HEK293 (cell line): ENCODE measurements around the gene CYB561D2.
A peak's percentile ranks its signal among the peaks of the same experiment; 100 is the strongest.

Experiments used
- CTCF ChIA-PET: fragments of 350-600 bp; formaldehyde crosslinking; extraction: SDS; loops from one replicate; lab custom pipeline; 2021; ENCODE audit warnings: antibody characterized with exemption; lab: Yijun Ruan, JAX
- POLR2A ChIA-PET: fragments of 300-600 bp; formaldehyde crosslinking; extraction: SDS; loops from one replicate; lab custom pipeline; 2020; ENCODE audit warnings: antibody characterized with exemption, inconsistent platforms; lab: Yijun Ruan, JAX
- H3K27ac ChIP-seq: fragments of 200-500 bp; sonication (Bioruptor generic); 2 replicates; pipeline ENCODE4 v1.5.1; 2014; ENCODE audit warnings: low read depth, low read length, control low read depth, inconsistent platforms; ENCODE audit errors: extremely low read depth
- H3K36me3 ChIP-seq, 2 experiments: fragments of 200-500 bp in 1 of 2; sonication (Bioruptor generic) in 1 of 2; 1 replicate in 1 of 2; 2 replicates in 1 of 2; pipeline ENCODE4 v1.5.1; 2014 to 2017; ENCODE audit warnings: inconsistent platforms in 2 of 2, low read length in 2 of 2; ENCODE audit not compliant: control insufficient read depth in 2 of 2, insufficient read depth in 1 of 2
- H3K4me1 ChIP-seq: fragments of 200-500 bp; sonication (Bioruptor generic); 2 replicates; pipeline ENCODE4 v1.5.1; 2014; ENCODE audit warnings: mild to moderate bottlenecking, low read length, inconsistent platforms; ENCODE audit not compliant: control insufficient read depth, insufficient read depth
- H3K4me3 ChIP-seq: 2 replicates; pipeline ENCODE4 v1.5.1; 2011; ENCODE audit warnings: low read depth, mild to moderate bottlenecking, control low read depth, low read length, moderate library complexity
- H3K9me3 ChIP-seq: fragments of 200-500 bp; sonication (Bioruptor generic); 2 replicates; pipeline ENCODE4 v1.5.1; 2014; ENCODE audit warnings: low read depth, low read length, inconsistent platforms; ENCODE audit not compliant: control insufficient read depth, insufficient read depth
- ELK4 ChIP-seq: IDR thresholded peaks from 2 replicates; pipeline ENCODE4 v1.6.1; 2011; ENCODE audit warnings: mild to moderate bottlenecking, low read depth, low read length, borderline replicate concordance
- KLF1 ChIP-seq: fragments of 450-650 bp; formaldehyde crosslinking; IDR thresholded peaks from 2 replicates; pipeline ENCODE4 v1.5.1; 2016; ENCODE audit warnings: missing biosample characterization, missing genetic modification characterization
- KLF10 ChIP-seq: fragments of 450-650 bp; IDR thresholded peaks from 2 replicates; pipeline ENCODE4 v1.5.1; 2018; ENCODE audit warnings: missing biosample characterization, mild to moderate bottlenecking, missing genetic modification characterization
- KLF9 ChIP-seq: fragments of 450-650 bp; formaldehyde crosslinking; IDR thresholded peaks from 2 replicates; pipeline ENCODE4 v1.5.1; 2016; ENCODE audit warnings: missing biosample characterization, missing genetic modification characterization, low read depth
- SP2 ChIP-seq: fragments of 450-650 bp; formaldehyde crosslinking; IDR thresholded peaks from 2 replicates; pipeline ENCODE4 v1.5.1; 2016; ENCODE audit warnings: missing biosample characterization, missing genetic modification characterization
- SP3 ChIP-seq: fragments of 450-650 bp; formaldehyde crosslinking; IDR thresholded peaks from 2 replicates; pipeline ENCODE4 v1.5.1; 2016; ENCODE audit warnings: missing biosample characterization, missing genetic modification characterization
- ZNF133 ChIP-seq: fragments of 450-650 bp; formaldehyde crosslinking; IDR thresholded peaks from 2 replicates; pipeline ENCODE4 v1.5.1; 2016; ENCODE audit warnings: missing biosample characterization, missing genetic modification characterization
- ZNF157 ChIP-seq: fragments of 450-650 bp; formaldehyde crosslinking; IDR thresholded peaks from 2 replicates; pipeline ENCODE4 v1.5.1; 2016; ENCODE audit warnings: missing biosample characterization, missing genetic modification characterization
- ZNF18 ChIP-seq: fragments of 450-650 bp; formaldehyde crosslinking; IDR thresholded peaks from 2 replicates; pipeline ENCODE4 v1.5.1; 2016; ENCODE audit warnings: missing biosample characterization, missing genetic modification characterization
- ZNF214 ChIP-seq: fragments of 450-650 bp; formaldehyde crosslinking; IDR thresholded peaks from 2 replicates; pipeline ENCODE4 v1.5.1; 2017; ENCODE audit warnings: missing biosample characterization, mild to moderate bottlenecking, missing genetic modification characterization, borderline replicate concordance
- ZNF266 ChIP-seq: fragments of 450-650 bp; formaldehyde crosslinking; IDR thresholded peaks from 2 replicates; pipeline ENCODE4 v1.5.1; 2016; ENCODE audit warnings: missing biosample characterization, missing genetic modification characterization, low read depth
- ZNF341 ChIP-seq: fragments of 450-650 bp; formaldehyde crosslinking; IDR thresholded peaks from 2 replicates; pipeline ENCODE4; 2016; ENCODE audit warnings: low read depth, missing biosample characterization, missing genetic modification characterization
- ZNF394 ChIP-seq: fragments of 450-650 bp; formaldehyde crosslinking; IDR thresholded peaks from 2 replicates; pipeline ENCODE4 v1.5.1; 2016; ENCODE audit warnings: missing biosample characterization, missing genetic modification characterization, mild to moderate bottlenecking, moderate library complexity, borderline replicate concordance
- ZNF398 ChIP-seq: fragments of 450-650 bp; formaldehyde crosslinking; IDR thresholded peaks from 2 replicates; pipeline ENCODE4 v1.5.1; 2017; ENCODE audit warnings: missing biosample characterization, missing genetic modification characterization
- ZNF433 ChIP-seq: fragments of 450-650 bp; formaldehyde crosslinking; IDR thresholded peaks from 2 replicates; pipeline ENCODE4 v1.5.1; 2016; ENCODE audit warnings: missing biosample characterization, missing genetic modification characterization, low read depth
- ZNF501 ChIP-seq: fragments of 450-650 bp; formaldehyde crosslinking; IDR thresholded peaks from 2 replicates; pipeline ENCODE4 v1.5.1; 2016; ENCODE audit warnings: missing biosample characterization, missing genetic modification characterization
- ZNF560 ChIP-seq: fragments of 450-650 bp; formaldehyde crosslinking; IDR thresholded peaks from 2 replicates; pipeline ENCODE4 v1.5.1; 2017; ENCODE audit warnings: missing biosample characterization, missing genetic modification characterization, borderline replicate concordance
- ZNF561 ChIP-seq: fragments of 450-650 bp; IDR thresholded peaks from 2 replicates; pipeline ENCODE4 v1.5.1; 2018; ENCODE audit warnings: missing biosample characterization, missing genetic modification characterization, borderline replicate concordance
- ZNF585B ChIP-seq: fragments of 450-650 bp; formaldehyde crosslinking; IDR thresholded peaks from 2 replicates; pipeline ENCODE4 v1.5.1; 2016; ENCODE audit warnings: missing biosample characterization, missing genetic modification characterization
- ZNF610 ChIP-seq: fragments of 450-650 bp; formaldehyde crosslinking; IDR thresholded peaks from 2 replicates; pipeline ENCODE4 v1.5.1; 2016; ENCODE audit warnings: missing biosample characterization, missing genetic modification characterization, borderline replicate concordance
- ZNF623 ChIP-seq: fragments of 450-650 bp; formaldehyde crosslinking; IDR thresholded peaks from 2 replicates; pipeline ENCODE4 v1.5.1; 2016; ENCODE audit warnings: missing biosample characterization, missing genetic modification characterization
- ZNF629 ChIP-seq: fragments of 450-650 bp; formaldehyde crosslinking; IDR thresholded peaks from 2 replicates; pipeline ENCODE4 v1.5.1; 2017; ENCODE audit warnings: missing biosample characterization, missing genetic modification characterization
- ZNF658 ChIP-seq: fragments of 450-650 bp; formaldehyde crosslinking; IDR thresholded peaks from 2 replicates; pipeline ENCODE4; 2016; ENCODE audit warnings: missing biosample characterization, missing genetic modification characterization
- ZNF664 ChIP-seq: fragments of 450-650 bp; formaldehyde crosslinking; IDR thresholded peaks from 2 replicates; pipeline ENCODE4 v1.5.1; 2016; ENCODE audit warnings: missing biosample characterization, missing genetic modification characterization
- ZNF768 ChIP-seq: fragments of 450-650 bp; formaldehyde crosslinking; IDR thresholded peaks from 2 replicates; pipeline ENCODE4 v1.5.1; 2018; ENCODE audit warnings: missing biosample characterization, mild to moderate bottlenecking, missing genetic modification characterization
- ZNF843 ChIP-seq: fragments of 450-650 bp; formaldehyde crosslinking; IDR thresholded peaks from 2 replicates; pipeline ENCODE4 v1.5.1; 2016; ENCODE audit warnings: missing biosample characterization, missing genetic modification characterization
- ZSCAN4 ChIP-seq: fragments of 450-650 bp; formaldehyde crosslinking; IDR thresholded peaks from 2 replicates; pipeline ENCODE4 v1.5.1; 2017; ENCODE audit warnings: missing biosample characterization, missing genetic modification characterization
- TF ChIP-seq, protein P1 (sequence below): fragments of 450-650 bp; formaldehyde crosslinking; IDR thresholded peaks from 2 replicates; pipeline ENCODE4 v1.5.1; 2016; ENCODE audit warnings: missing biosample characterization, missing genetic modification characterization

Gene CYB561D2

GRCh38 chr3:50355829-50356552 lies 5.3 kb downstream of the CYB561D2 start (continued):
- TF ChIP-seq ELK4 = no peak
- TF ChIP-seq, protein P1, sequence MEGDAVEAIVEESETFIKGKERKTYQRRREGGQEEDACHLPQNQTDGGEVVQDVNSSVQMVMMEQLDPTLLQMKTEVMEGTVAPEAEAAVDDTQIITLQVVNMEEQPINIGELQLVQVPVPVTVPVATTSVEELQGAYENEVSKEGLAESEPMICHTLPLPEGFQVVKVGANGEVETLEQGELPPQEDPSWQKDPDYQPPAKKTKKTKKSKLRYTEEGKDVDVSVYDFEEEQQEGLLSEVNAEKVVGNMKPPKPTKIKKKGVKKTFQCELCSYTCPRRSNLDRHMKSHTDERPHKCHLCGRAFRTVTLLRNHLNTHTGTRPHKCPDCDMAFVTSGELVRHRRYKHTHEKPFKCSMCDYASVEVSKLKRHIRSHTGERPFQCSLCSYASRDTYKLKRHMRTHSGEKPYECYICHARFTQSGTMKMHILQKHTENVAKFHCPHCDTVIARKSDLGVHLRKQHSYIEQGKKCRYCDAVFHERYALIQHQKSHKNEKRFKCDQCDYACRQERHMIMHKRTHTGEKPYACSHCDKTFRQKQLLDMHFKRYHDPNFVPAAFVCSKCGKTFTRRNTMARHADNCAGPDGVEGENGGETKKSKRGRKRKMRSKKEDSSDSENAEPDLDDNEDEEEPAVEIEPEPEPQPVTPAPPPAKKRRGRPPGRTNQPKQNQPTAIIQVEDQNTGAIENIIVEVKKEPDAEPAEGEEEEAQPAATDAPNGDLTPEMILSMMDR = peak; percentile 33; the same call in 1 of the 2 replicates
- no peak for TF ChIP-seq ZNF157 (tag by site-specific recombination)
- TF ChIP-seq ZNF623 (tag by site-specific recombination) = no peak
- no peak for TF ChIP-seq ZSCAN4 (tag by site-specific recombination)
- no peak for TF ChIP-seq ZNF501
- no peak for TF ChIP-seq ZNF214 (tag by site-specific recombination)
- no peak for TF ChIP-seq ZNF266 (tag by site-specific recombination)
- TF ChIP-seq ZNF18 (tag by site-specific recombination) = no peak
- TF ChIP-seq ZNF629 (tag by site-specific recombination) = no peak
- no peak for TF ChIP-seq ZNF658 (tag by site-specific recombination)
- TF ChIP-seq ZNF843 (tag by site-specific recombination) = no peak
- TF ChIP-seq ZNF561 (tag by site-specific recombination) = no peak
- TF ChIP-seq ZNF664 = no peak
- TF ChIP-seq KLF10 = no peak
- TF ChIP-seq, all 188 proteins: peak for 4

GRCh38 chr3:50356553-50356952 lies 5.9 kb downstream of the CYB561D2 start:
- ChIA-PET CTCF (interaction anchor here (0.8 kb wide), 1 partner anchor 146 kb away, joined by 3 read pairs; no protein-coding TSS in a partner anchor), POLR2A (interaction anchor here (1.1 to 1.9 kb wide), 4 partner anchors 9 to 124 kb away, joined by 3 to 12 read pairs (median 4); partner anchors contain the start of gene ZMYND10)
- no peak overlapping the region for H3K27ac ChIP-seq
- TF ChIP-seq ZNF433 (no peak), KLF1 (tag by site-specific recombination) (0 out of 2 replicates have a peak, but pooled peaks have one; percentile 10), ZNF394 (tag by site-specific recombination) (no peak), ZNF157 (tag by site-specific recombination) (no peak), ZNF610 (no peak), ZNF768 (tag by site-specific recombination) (no peak), SP2 (tag by site-specific recombination) (peak; percentile 43), ZNF664 (no peak), ZNF398 (tag by site-specific recombination) (peak; percentile 56), SP3 (peak; percentile 46; the same call in 1 of the 2 replicates), ZNF560 (no peak), ZNF133 (tag by site-specific recombination) (no peak), ZNF843 (tag by site-specific recombination) (no peak), KLF9 (tag by site-specific recombination) (peak; percentile 43; the same call in 1 of the 2 replicates), ZNF585B (tag by site-specific recombination) (no peak), ZNF341 (tag by site-specific recombination) (peak; percentile 75)
- peaks cover 0 to 61% of the 10 kb centered on the region in 2 experiments; a peak in 1 of 3 replicates for H3K36me3 ChIP-seq
- no peaks in the 10 kb centered on the region for H3K4me1 ChIP-seq
- peak overlapping the region; percentile 82 for H3K4me3 ChIP-seq
- no peaks in the 10 kb centered on the region for H3K9me3 ChIP-seq
